Fibroblast of skin of left quadriceps (primary cell): ENCODE data around the gene PIK3CD.
A peak's percentile ranks its signal among the peaks of the same experiment; 100 is the strongest.

Experiments
- DNase-seq, 2 experiments: peaks; one replicate each; pipeline ENCODE4 v3.0.0-alpha.2; 2013; ENCODE audit warnings: low read depth in 2 of 2

The PIK3CD gene

GRCh38 chr1:9719978-9720722, 68.6 kb downstream of the PIK3CD start:
- no peak for DNase-seq

GRCh38 chr1:9720785-9721605, 69.5 kb downstream of the PIK3CD start:
- no peak for DNase-seq

GRCh38 chr1:9721606-9722377, 70.3 kb downstream of the PIK3CD start:
- no peak for DNase-seq

GRCh38 chr1:9722378-9722749, 70.8 kb downstream of the PIK3CD start:
- DNase-seq: no peak

GRCh38 chr1:9723068-9723805, 71.7 kb downstream of the PIK3CD start:
- DNase-seq: no peak

- DNase-seq: no peak
Measured at GRCh38 chr1:9723926-9724325, 72.4 kb downstream of the PIK3CD start.

- peak in 1 of 2 experiments; percentile 11 for DNase-seq
Measured at GRCh38 chr1:9724706-9725476, 73.4 kb downstream of the PIK3CD start.

- DNase-seq: no peak
Measured at GRCh38 chr1:9726406-9726805, 74.9 kb downstream of the PIK3CD start.

GRCh38 chr1:9726905-9727595, 75.5 kb downstream of the PIK3CD start:
- no peak for DNase-seq

GRCh38 chr1:9728451-9729295, 77.1 kb downstream of the PIK3CD start:
- DNase-seq: no peak

- no peak for DNase-seq
Measured at GRCh38 chr1:9729523-9729922, 78.0 kb downstream of the PIK3CD start.

- no peak for DNase-seq
Measured at GRCh38 chr1:9730096-9730901, 78.8 kb downstream of the PIK3CD start.

- no peak for DNase-seq
Measured at GRCh38 chr1:9731051-9731537, 79.6 kb downstream of the PIK3CD start.

GRCh38 chr1:9731561-9731960, 80.0 kb downstream of the PIK3CD start:
- no peak for DNase-seq

GRCh38 chr1:9732123-9732971, 80.8 kb downstream of the PIK3CD start:
- DNase-seq: no peak

- DNase-seq: no peak
Measured at GRCh38 chr1:9733160-9733789, 81.7 kb downstream of the PIK3CD start.

GRCh38 chr1:9735800-9736199, 84.3 kb downstream of the PIK3CD start:
- DNase-seq: no peak
